Spleen (tissue), 7 donors: ENCODE results near the gene TMC1.

Source experiments
- POLR2A ChIP-seq, 3 donors: fragments of 450-650 bp; IDR thresholded peaks; one replicate each; pipeline ENCODE4 v1.5.1; 2017; ENCODE audit warnings: antibody characterized with exemption in 3 of 3, mild to moderate bottlenecking in 1 of 3
- POLR2AphosphoS5 ChIP-seq, 3 donors: sonication (generic); formaldehyde crosslinking; IDR thresholded peaks; one replicate each; pipeline ENCODE4 v1.5.1; 2017; ENCODE audit warnings: antibody characterized with exemption in 3 of 3
- TF ChIP-seq, protein P1 (sequence below), 11 experiments: fragments of 200-600 bp in 7 of 11; fragments of 450-650 bp in 4 of 11; sonication (generic) in 4 of 11; IDR thresholded peaks in 8 of 11; conservative IDR thresholded peaks in 3 of 11; 1 replicate in 7 of 11; 2 replicates in 4 of 11; pipeline versions ENCODE4 v1.4.0 to v1.8.0; 2016 to 2021; ENCODE audit warnings: antibody characterized with exemption in 11 of 11, inconsistent platforms in 4 of 11, mild to moderate bottlenecking in 1 of 11
- donor health status: DM: no; HTN: no; CAD: no; lungs with moderate emphysema.
- donor health status: DM: no; HTN: no; CAD: no.
- donor health status: DM: no; HTN: no; CAD: no.

DNA sequence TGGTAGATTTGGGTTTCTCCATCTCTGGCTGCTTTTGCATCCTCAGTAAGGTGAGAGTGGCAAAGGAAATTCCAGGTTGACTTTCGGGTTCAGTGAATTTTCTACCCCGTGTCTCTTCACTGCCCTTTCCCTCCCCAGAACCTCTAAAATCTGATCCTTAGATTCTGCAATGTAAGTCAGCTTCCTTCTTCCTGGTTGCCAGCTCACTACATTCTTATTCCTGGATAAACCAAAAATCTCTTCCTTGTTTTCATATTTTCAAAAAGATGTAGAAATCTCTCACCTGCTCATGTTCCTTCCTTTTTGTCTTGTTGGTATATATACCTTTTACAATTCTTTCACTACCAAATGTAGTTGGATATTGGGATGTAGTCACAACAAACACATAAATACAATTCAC is 145.8 kb downstream of the TMC1 start:
- TF ChIP-seq, protein P1, sequence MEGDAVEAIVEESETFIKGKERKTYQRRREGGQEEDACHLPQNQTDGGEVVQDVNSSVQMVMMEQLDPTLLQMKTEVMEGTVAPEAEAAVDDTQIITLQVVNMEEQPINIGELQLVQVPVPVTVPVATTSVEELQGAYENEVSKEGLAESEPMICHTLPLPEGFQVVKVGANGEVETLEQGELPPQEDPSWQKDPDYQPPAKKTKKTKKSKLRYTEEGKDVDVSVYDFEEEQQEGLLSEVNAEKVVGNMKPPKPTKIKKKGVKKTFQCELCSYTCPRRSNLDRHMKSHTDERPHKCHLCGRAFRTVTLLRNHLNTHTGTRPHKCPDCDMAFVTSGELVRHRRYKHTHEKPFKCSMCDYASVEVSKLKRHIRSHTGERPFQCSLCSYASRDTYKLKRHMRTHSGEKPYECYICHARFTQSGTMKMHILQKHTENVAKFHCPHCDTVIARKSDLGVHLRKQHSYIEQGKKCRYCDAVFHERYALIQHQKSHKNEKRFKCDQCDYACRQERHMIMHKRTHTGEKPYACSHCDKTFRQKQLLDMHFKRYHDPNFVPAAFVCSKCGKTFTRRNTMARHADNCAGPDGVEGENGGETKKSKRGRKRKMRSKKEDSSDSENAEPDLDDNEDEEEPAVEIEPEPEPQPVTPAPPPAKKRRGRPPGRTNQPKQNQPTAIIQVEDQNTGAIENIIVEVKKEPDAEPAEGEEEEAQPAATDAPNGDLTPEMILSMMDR (IDR thresholded peaks at IDR 0.05 in 8 of 11, conservative IDR thresholded peaks at IDR 0.05 in 3 of 11): no peak
- TF ChIP-seq POLR2AphosphoS5 (IDR thresholded peaks at IDR 0.05) (no peak), POLR2A (IDR thresholded peaks at IDR 0.05) (no peak)
